Measurements from ENCODE around the gene IPPK. TPM values are rescaled to one million over a fixed set of nuclear protein-coding genes. Genes with fewer than 3 reads are reported as not detected.
A peak's percentile ranks its signal among the peaks of the same experiment; 100 is the strongest.
"Not testable (repeated sequence)": the region's sequence is repeated elsewhere in the genome, so short reads cannot be mapped to it uniquely, and the experiment has no call there.

Gene IPPK
- total RNA-seq, 2 donors from 2014 or later, result 8.2 to 8.4 TPM

DNA sequence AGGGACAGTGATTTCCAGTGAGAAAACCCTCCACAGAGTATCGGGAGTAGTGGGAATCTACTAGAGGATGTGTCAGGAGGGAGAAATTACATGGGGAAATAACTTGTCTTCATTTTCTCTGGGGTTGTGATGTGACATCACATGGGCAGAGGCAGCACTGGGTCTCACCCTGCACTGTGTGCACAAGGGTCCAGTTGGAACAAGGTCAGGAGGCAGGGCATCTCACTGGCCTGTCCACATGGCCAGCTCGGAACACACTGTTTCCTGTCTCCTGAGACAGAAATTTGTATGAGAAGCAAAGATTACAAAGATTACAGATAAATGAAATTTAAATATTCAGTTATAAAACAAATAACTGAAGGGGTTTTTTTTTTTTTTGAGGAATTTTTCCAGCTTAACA, 71.5 kb downstream of the IPPK start:
- intact Hi-C loops (cut with DNase I), result no loop called here
- Histone ChIP-seq H3K36me3 (no peaks in the 10 kb centered on the region), H3K27me3 (no peaks in the 10 kb centered on the region), H3K4me1 (no peaks in the 10 kb centered on the region), H3K9me3 (no peaks in the 10 kb centered on the region), H3K27ac (no peak overlapping the region), H3K9ac (ENCODE audit: low read depth in 2 of 2, low read length in 2 of 2) (no peak overlapping the region), H3K4me3 (no peak overlapping the region)
- DNase-seq, result no peak
- TF ChIP-seq, protein P1, sequence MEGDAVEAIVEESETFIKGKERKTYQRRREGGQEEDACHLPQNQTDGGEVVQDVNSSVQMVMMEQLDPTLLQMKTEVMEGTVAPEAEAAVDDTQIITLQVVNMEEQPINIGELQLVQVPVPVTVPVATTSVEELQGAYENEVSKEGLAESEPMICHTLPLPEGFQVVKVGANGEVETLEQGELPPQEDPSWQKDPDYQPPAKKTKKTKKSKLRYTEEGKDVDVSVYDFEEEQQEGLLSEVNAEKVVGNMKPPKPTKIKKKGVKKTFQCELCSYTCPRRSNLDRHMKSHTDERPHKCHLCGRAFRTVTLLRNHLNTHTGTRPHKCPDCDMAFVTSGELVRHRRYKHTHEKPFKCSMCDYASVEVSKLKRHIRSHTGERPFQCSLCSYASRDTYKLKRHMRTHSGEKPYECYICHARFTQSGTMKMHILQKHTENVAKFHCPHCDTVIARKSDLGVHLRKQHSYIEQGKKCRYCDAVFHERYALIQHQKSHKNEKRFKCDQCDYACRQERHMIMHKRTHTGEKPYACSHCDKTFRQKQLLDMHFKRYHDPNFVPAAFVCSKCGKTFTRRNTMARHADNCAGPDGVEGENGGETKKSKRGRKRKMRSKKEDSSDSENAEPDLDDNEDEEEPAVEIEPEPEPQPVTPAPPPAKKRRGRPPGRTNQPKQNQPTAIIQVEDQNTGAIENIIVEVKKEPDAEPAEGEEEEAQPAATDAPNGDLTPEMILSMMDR (IDR thresholded peaks at IDR 0.05), result no peak

DNA sequence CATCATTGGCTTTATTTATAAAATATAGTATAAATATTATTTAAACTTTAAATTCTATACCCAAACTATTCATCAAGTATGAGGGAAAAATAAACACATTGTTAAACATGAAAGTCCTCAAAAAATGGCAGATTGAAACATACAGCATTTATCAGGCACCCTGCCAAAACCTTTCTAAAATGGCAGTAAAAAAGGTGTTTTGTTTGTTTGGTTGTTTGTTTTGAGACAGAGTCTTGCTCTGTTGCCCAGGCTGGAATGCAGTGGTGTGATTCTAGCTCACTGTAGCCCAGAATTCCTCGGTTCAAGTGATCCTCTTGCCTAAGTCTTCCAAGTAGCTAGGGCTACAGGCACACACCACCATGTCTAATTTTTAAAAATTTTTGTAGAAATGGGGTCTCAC, 74.0 kb downstream of the IPPK start:
- Histone ChIP-seq H3K36me3 (no peaks in the 10 kb centered on the region), H3K9me3 (no peaks in the 10 kb centered on the region), H3K4me1 (no peaks in the 10 kb centered on the region), H3K27me3 (no peaks in the 10 kb centered on the region), H3K4me3 (no peak overlapping the region), H3K9ac (ENCODE audit: low read depth in 2 of 2, low read length in 2 of 2) (no peak overlapping the region), H3K27ac (no peak overlapping the region)
- TF ChIP-seq, protein P1 (IDR thresholded peaks at IDR 0.05), result no peak
- intact Hi-C loops (cut with DNase I), result no loop called here
- no peak for DNase-seq

DNA sequence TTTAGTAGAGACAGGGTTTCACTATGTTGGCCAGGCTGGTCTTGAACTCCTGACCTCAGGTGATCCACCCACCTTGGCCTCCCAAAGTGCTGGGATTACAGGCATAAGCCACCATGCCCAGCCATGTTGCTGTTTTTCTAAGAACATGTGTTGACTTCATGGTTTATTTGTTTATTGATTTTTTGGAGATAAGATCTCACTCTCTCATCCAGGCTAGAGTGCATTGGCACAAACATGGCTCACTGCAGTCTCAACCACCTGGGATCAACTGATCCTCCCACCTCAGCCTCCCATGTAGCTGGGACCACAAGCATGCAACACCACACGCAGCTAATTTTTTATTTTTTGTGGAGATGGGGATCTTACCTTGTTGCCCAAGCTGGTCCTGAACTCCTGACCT, 74.9 kb downstream of the IPPK start:
- H3K9me3 ChIP-seq; H3K27me3 ChIP-seq; H3K36me3 ChIP-seq; H3K9ac ChIP-seq (ENCODE audit: low read depth in 2 of 2, low read length in 2 of 2); H3K4me3 ChIP-seq; intact Hi-C loops (cut with DNase I); H3K27ac ChIP-seq; H3K4me1 ChIP-seq; DNase-seq: not testable (repeated sequence)

DNA sequence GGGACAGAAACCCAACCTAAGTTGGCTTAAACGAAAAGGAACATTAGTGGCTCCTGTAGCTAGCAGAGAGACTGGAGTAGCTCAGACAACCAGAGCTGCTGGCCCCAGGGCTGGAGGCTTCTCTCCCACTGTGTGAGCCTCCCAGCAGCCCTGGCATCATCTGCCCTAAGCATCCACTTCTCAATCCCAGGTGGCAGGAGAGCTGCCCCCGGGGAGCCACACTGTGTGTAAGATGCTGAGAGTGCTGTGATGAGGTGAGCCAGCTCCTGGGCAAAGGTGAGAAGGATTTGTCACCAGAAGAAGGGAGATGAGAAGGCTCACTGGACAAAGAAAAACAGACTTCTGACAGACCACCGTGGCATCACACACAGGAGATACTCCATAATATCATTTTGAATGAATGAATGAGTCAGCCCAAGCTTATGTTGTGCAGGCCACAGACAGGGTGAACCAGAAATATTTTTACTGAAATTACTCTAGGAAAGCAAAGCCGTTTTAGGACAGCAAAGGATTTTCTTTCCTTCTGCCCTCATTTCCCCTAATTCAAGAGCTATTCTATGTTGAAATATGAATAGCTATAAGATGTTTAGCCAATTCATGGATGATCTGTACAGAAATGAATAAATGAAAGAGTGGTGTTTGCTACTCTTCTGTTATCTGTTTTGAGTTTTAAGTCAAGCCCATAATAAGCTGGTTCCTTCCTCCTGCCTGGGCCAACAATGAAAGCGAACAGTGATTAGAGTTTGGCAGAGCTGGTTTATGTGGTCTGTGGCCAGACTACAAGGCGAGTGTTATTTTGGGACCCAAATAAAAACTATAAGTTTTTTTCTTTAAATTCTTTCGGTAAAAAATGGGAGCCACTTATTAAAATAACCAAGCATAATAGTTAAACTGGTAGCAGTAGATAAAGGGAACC, 76.7 kb downstream of the IPPK start:
- Histone ChIP-seq H3K4me1 (no peaks in the 10 kb centered on the region), H3K36me3 (no peaks in the 10 kb centered on the region), H3K9ac (ENCODE audit: low read depth in 2 of 2, low read length in 2 of 2) (no peak overlapping the region), H3K9me3 (no peaks in the 10 kb centered on the region), H3K4me3 (no peak overlapping the region), H3K27ac (no peak overlapping the region), H3K27me3 (no peaks in the 10 kb centered on the region)
- TF ChIP-seq, protein P1 (IDR thresholded peaks at IDR 0.05), result no peak
- intact Hi-C loops (cut with DNase I), result no loop called here
- DNase-seq, result no peak

DNA sequence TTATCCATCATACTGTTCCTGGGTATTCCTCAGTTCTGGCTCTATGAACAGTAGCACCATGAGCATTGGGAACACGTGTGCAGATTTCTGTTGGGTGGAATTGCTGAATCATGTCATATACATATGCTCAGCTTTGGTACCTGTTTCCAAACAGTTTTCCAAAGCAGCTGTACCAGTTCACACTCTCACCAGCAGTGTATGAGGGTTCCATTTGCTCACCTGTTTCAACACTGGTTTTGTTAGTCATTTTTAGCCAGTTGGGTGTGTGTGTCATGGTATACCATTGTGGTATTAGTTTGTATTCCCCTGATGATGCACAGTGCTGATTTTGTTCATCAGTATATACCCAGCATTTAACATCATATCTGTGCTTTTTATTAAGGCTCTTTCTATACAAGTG, 77.4 kb downstream of the IPPK start:
- TF ChIP-seq, protein P1 (IDR thresholded peaks at IDR 0.05), result no peak
- Histone ChIP-seq H3K36me3 (no peaks in the 10 kb centered on the region), H3K27me3 (no peaks in the 10 kb centered on the region), H3K27ac (no peak overlapping the region), H3K9me3 (no peaks in the 10 kb centered on the region), H3K9ac (ENCODE audit: low read depth in 2 of 2, low read length in 2 of 2) (no peak overlapping the region), H3K4me1 (no peaks in the 10 kb centered on the region), H3K4me3 (no peak overlapping the region)
- no peak for DNase-seq
- intact Hi-C loops (cut with DNase I), result no loop called here

DNA sequence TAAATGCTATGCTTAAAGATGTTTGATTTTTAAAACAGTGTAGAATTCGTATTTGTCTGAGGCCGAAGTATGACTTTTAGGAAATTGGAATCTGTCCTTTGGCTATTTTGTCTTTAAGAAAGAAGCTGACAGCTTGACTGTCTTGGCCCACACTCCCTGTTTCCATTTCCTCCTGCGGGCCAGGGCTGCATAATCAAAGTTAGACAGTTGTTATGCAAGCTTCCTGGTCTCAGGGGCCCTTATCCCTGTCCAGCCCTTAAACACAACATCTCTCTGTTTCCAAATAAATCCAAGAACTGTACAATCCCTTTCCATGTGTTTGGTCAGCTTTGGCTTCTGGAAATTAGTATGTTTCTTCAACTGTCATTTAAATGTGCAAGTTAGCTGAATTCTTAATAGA, 79.6 kb downstream of the IPPK start:
- intact Hi-C loops (cut with DNase I), result no loop called here
- no peaks in the 10 kb centered on the region for H3K9me3 ChIP-seq
- no peaks in the 10 kb centered on the region for H3K36me3 ChIP-seq
- TF ChIP-seq, protein P1 (IDR thresholded peaks at IDR 0.05), result no peak
- H3K27me3 ChIP-seq, result no peaks in the 10 kb centered on the region
- no peak overlapping the region for H3K27ac ChIP-seq
- H3K4me1 ChIP-seq, result no peaks in the 10 kb centered on the region
- H3K9ac ChIP-seq (ENCODE audit: low read depth in 2 of 2, low read length in 2 of 2), result no peak overlapping the region
- DNase-seq, result peak; percentile 51
- no peak overlapping the region for H3K4me3 ChIP-seq

Data from colonic mucosa (tissue), 4 donors.